Stromal cell of bone marrow (primary cell): ENCODE data around the gene TMEM184A.

ENCODE experiments used
- DNase-seq: peaks from one replicate; pipeline ENCODE4 v3.0.0-alpha.2; 2012; ENCODE audit warnings: low read depth

Gene TMEM184A

GRCh38 chr7:1501487-1502270 lies 54.3 kb downstream of the TMEM184A start:
- DNase-seq: no peak

DNA sequence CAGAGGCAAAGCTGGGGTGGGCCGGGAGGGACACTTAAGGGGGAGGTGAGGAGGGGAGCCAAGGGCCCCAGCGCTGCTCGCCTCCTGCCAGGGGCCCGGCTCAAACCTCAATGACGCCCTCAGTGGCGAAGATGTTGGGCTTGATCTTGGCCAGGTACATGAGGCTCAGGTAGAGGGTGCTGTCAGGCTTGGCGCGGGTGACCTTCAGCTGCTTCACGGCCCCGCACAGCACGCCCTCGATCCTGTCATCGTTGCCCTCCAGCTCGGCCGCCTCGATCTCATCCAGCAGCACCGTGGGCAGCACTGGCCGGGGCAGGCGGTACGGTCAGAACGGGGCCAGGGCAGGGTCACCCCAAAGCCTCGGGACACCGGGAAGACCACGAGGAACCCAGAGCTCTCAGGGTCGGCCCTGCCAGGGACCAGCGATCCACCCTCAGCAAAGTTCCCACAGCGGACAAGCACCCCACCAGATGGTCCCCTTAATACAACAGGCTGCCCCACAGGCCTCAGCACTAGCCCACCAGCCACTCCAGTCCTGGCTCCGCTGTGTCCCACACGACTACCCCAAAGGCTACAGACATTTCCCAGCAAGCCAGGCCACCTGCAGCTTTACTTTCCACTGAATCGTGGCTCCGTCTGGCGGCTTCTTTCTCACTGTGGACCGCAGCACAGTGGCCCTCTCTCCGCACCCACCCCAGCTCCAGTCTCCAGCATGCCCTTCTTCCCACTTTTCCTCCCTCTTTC lies 55.8 kb downstream of the TMEM184A start:
- DNase-seq: no peak

GRCh38 chr7:1499367-1500029 lies 56.5 kb downstream of the TMEM184A start:
- DNase-seq: no peak

DNA sequence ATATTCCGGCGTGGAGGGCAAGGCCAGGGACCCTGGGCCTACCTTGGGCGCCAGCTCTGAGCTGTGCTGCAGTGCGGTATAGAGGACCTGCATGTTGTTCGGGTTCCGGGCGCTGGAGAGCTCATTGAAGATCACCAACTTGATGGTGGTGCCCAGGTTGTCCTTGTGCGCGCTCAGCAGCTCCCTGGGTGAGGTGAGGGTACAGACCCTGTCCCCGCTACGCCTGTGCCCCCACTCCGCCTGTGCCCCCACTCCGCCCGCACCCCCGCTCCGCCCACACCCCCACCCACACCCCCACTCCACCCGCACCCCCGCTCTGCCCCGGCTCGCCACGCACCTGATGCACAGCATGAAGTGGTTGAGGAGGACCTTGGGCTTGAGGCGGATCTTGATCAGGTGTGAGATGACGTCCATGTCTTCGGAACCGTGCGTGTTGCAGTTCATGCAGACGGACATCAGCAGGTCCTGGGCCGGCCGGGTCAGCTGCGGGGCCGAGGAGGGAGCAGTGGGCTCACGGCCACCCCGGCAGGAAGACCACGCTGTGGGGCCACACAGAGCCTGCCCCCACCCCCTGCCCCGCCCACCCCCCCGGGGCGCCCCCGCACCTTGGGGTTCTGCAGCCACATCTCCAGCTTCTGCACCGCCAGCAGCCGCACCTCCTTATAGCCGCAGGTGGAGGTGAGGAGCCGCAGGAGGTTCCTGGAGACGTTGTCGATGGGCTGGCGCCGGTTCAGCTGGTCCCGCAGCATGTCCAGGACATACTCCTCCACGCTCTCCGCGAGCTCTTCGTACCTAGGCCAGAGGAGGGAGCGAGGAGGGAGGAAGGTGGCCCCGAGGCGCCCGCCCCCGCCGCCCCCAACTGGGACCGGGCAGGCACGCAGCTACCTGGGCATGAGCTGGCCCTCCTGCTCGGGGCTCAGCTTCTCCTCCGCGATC lies 57.4 kb downstream of the TMEM184A start:
- no peak for DNase-seq

GRCh38 chr7:1497293-1497927 lies 58.6 kb downstream of the TMEM184A start:
- no peak for DNase-seq

- DNase-seq: no peak
Measured at GRCh38 chr7:1496531-1497292, 59.3 kb downstream of the TMEM184A start.

GRCh38 chr7:1495564-1496242 lies 60.3 kb downstream of the TMEM184A start:
- no peak for DNase-seq

GRCh38 chr7:1494866-1495563 lies 61.0 kb downstream of the TMEM184A start:
- DNase-seq: no peak

DNA sequence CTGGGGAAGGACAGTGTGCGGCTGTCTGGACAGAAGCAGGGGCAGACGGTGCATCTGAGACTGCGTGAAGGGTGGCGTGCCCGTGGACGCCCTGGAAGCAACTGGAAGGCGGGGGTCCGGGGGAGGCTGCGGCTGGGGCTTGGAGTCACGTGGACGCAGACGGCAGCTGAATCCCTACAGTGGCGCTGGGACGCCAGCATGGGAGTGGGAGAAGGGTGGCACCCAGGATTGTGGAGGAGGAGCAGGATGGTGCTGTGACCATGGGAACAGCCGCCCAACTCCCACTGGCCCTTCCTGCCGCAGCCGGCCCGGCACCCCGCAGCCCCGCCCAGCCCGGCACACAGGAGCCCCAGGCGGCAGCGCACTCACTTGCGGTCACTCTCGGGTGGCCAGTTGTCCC lies 61.6 kb downstream of the TMEM184A start:
- no peak for DNase-seq

DNA sequence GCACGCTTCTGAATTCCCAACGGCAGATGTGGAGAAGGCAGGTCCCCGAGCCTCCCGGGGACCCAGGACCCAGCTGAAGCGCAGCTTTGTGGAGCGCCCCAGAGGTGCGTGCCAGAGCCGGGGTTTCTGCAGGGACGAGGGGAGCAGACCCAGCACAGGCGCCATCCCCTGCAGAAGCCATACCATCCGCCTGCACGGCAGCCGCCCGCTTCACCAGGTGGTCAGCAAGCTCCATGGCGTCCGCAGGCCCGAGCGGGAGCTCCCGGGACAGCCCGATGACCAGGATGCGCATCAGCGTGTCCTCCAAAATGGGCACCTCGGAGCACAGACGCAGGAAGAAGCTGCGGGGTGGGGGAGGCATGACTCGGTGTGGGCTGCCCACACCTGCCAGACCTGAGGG lies 62.4 kb downstream of the TMEM184A start:
- DNase-seq: no peak

DNA sequence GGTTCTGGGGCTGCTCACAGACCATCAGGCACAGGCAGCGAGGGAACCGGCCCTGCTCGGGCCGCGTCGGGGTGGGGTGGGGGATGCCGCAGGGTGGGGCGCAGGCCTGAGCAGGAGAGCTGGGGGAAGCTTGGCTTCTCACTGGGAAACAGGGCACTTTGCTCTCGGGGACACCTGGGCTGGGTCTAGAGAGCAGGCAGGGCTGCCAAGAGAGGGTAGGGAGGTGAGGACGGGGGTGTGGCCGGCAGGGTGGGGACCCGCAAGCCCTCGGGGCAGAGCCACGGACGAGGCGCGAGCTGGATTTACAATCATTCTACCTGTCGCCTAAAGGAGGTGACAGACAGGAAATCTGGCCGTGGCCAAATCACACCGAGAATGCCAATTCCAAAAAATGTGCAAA lies 62.9 kb downstream of the TMEM184A start:
- no peak for DNase-seq

DNA sequence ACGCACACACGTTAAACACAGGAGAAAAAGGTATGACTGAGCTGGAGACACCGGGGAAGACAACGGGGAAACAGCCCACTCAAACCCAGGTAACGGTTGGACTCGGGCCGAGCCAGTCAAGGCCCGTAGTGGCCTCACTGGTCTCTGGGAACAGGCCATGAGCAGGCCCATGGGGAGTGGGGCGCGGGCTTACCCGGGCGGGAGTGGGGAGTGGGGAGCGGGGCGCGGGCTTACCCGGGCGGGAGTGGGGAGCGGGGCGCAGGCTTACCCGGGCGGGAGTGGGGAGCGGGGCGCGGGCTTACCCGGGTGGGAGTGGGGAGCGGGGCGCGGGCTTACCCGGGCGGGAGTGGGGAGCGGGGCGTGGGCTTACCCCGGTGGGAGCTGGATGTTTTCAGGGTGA lies 63.4 kb downstream of the TMEM184A start:
- DNase-seq: no peak
